ENCODE results near the gene EVI5. TPM values are rescaled to one million over a fixed set of nuclear protein-coding genes. Genes with fewer than 3 reads are reported as not detected.
"Not testable (repeated sequence)": the region's sequence is repeated elsewhere in the genome, so short reads cannot be mapped to it uniquely, and the experiment has no call there.

The EVI5 gene
- total RNA-seq, 1 donor from 2014 or later, result 13.7 TPM

GRCh38 chr1:92662048-92662447 lies 122.9 kb downstream of the EVI5 start:
- Histone ChIP-seq H3K4me3 (no peak overlapping the region), H4K20me1 (ENCODE audit: low read depth) (no peaks in the 10 kb centered on the region), H3K4me2 (no peak overlapping the region), H3K9ac (no peak overlapping the region), H3K9me3 (ENCODE audit: low read depth) (no peaks in the 10 kb centered on the region), H2AFZ (replicated peaks) (no peak overlapping the region), H3K27ac (no peak overlapping the region), H3K36me3 (peaks cover 7% of the 10 kb centered on the region), H3K4me1 (no peaks in the 10 kb centered on the region), H3K79me2 (ENCODE audit: low read depth) (no peaks in the 10 kb centered on the region), H3K27me3 (no peaks in the 10 kb centered on the region), H3F3A (ENCODE audit: low read depth) (no peaks in the 10 kb centered on the region)
- no peak for DNase-seq (ENCODE audit: low spot score)
- Mint-ChIP-seq H3K4me3 (no peak overlapping the region), H3K4me1 (no peaks in the 10 kb centered on the region), H3K27ac (no peak overlapping the region), H3K27me3 (ENCODE audit: insufficient read depth, low read depth) (no peaks in the 10 kb centered on the region), H3K9me3 (peaks cover 5% of the 10 kb centered on the region), H3K36me3 (peaks cover 11% of the 10 kb centered on the region)
- TF ChIP-seq EZH2phosphoT487 (IDR thresholded peaks at IDR 0.05) (no peak), EZH2 (IDR thresholded peaks at IDR 0.05) (no peak)
- TF ChIP-seq, protein P1, sequence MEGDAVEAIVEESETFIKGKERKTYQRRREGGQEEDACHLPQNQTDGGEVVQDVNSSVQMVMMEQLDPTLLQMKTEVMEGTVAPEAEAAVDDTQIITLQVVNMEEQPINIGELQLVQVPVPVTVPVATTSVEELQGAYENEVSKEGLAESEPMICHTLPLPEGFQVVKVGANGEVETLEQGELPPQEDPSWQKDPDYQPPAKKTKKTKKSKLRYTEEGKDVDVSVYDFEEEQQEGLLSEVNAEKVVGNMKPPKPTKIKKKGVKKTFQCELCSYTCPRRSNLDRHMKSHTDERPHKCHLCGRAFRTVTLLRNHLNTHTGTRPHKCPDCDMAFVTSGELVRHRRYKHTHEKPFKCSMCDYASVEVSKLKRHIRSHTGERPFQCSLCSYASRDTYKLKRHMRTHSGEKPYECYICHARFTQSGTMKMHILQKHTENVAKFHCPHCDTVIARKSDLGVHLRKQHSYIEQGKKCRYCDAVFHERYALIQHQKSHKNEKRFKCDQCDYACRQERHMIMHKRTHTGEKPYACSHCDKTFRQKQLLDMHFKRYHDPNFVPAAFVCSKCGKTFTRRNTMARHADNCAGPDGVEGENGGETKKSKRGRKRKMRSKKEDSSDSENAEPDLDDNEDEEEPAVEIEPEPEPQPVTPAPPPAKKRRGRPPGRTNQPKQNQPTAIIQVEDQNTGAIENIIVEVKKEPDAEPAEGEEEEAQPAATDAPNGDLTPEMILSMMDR (IDR thresholded peaks at IDR 0.05), result no peak

DNA sequence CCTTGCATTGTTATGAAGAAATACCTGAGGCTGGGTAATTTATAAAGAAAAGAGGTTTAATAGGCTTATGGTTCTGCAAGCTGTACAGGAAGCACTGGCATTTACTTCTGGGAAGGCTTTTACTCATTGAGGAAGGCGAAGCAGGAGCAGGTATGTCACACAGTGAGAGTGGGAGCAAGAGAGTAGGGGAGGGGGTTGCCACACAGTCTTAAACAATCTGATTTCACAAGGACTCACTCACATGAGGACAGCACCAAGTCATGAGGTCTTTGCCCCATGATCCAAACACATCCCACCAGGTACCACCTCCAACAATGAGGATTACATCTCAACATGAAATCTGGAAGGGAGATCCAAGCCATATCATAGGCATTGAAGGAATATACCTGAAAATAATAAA lies 127.2 kb downstream of the EVI5 start:
- Histone ChIP-seq H3K4me3 (no peak overlapping the region), H3F3A (ENCODE audit: low read depth) (no peaks in the 10 kb centered on the region), H3K36me3 (peaks cover 7% of the 10 kb centered on the region), H3K4me1 (no peaks in the 10 kb centered on the region), H2AFZ (replicated peaks) (no peak overlapping the region), H4K20me1 (ENCODE audit: low read depth) (no peaks in the 10 kb centered on the region), H3K79me2 (ENCODE audit: low read depth) (no peaks in the 10 kb centered on the region), H3K4me2 (no peak overlapping the region), H3K27me3 (no peaks in the 10 kb centered on the region), H3K9ac (no peak overlapping the region), H3K27ac (no peak overlapping the region), H3K9me3 (ENCODE audit: low read depth) (no peaks in the 10 kb centered on the region)
- DNase-seq (ENCODE audit: low spot score), result no peak
- no peaks in the 10 kb centered on the region for H3K27me3 Mint-ChIP-seq (ENCODE audit: insufficient read depth, low read depth)
- peaks cover 33% of the 10 kb centered on the region for H3K9me3 Mint-ChIP-seq
- H3K36me3 Mint-ChIP-seq, result peaks cover 24% of the 10 kb centered on the region
- no peak overlapping the region for H3K4me3 Mint-ChIP-seq
- TF ChIP-seq, protein P1 (IDR thresholded peaks at IDR 0.05), result no peak
- no peak for TF ChIP-seq EZH2 (IDR thresholded peaks at IDR 0.05)
- no peak for TF ChIP-seq EZH2phosphoT487 (IDR thresholded peaks at IDR 0.05)
- H3K4me1 Mint-ChIP-seq, result no peaks in the 10 kb centered on the region
- H3K27ac Mint-ChIP-seq, result no peak overlapping the region

DNA sequence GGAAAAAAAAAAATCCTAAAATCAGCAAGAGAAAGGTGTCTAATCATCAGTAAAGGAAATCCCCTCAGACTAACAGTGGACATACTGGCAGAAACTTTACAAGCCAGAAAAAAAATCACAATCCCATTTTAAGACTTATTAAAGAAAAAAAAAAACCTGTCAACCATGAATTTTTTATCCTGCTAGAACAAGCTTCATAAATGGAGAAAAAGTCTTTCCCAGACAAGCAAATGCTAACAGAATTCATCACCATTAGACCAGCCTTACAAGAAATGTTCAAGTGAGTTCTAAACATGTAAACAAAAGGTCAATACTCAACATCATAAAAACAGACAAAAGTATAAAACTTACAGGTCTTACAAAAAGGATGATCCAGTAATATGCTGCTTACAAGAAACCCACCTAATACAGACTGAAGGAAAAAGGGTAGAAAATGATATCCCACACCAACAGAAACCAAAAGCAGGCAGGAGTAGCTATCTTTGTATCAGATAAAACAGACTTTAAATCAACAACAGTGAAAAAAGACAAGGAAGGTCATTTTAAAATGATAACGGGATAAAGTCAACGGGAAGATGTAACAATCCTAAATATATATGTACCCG lies 129.6 kb downstream of the EVI5 start:
- no peak for TF ChIP-seq EZH2 (IDR thresholded peaks at IDR 0.05)
- no peak for TF ChIP-seq EZH2phosphoT487 (IDR thresholded peaks at IDR 0.05)
- H3K36me3 Mint-ChIP-seq, result peaks cover 28% of the 10 kb centered on the region

DNA sequence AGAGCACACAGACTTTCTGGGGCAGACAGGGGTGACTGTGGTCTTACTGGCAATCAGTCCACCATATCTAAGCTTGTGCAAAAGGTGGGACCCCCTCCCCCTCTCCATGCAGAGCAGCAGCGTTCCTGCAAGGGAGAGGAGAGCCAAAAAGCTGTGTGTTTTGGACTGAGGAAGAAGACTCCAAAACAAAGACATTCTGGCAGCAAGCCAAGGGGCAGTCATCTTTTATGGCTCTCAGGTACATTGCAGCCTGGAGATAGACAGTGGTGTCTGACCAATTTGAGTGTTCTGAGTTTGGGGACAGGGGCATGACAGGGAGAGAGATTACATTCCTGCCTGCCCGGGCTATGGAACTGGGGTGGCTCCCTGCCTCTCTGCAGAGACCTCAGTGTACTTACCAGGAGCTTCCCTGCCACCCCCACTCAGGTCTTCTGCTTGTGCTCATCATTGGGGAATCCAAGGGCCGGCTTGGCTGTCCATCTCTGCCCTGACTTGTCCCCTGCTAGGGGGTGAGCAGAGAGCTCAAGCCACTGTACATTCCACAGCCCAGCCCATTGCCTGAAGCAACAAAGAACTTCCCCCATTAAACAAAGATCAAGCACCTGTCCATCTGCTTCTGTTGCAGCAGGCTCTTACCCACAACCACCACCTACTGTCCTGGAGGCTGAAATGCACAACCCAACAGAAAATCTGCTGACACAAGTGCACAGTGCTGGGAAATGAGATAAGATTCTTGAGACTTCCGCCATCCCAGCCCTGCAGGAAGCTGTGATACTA lies 131.1 kb downstream of the EVI5 start:
- peaks cover 35% of the 10 kb centered on the region for H3K9me3 Mint-ChIP-seq
- no peak for DNase-seq (ENCODE audit: low spot score)
- no peak overlapping the region for H3K9ac ChIP-seq
- H3K36me3 ChIP-seq, result no peaks in the 10 kb centered on the region
- H3K4me3 Mint-ChIP-seq, result no peak overlapping the region
- H3K79me2 ChIP-seq (ENCODE audit: low read depth), result no peaks in the 10 kb centered on the region
- TF ChIP-seq EZH2phosphoT487 (IDR thresholded peaks at IDR 0.05) (no peak), EZH2 (IDR thresholded peaks at IDR 0.05) (no peak)
- TF ChIP-seq, protein P1 (IDR thresholded peaks at IDR 0.05), result no peak
- H3K27ac Mint-ChIP-seq, result no peak overlapping the region
- no peaks in the 10 kb centered on the region for H3K9me3 ChIP-seq (ENCODE audit: low read depth)
- peaks cover 30% of the 10 kb centered on the region for H3K36me3 Mint-ChIP-seq
- H3K27me3 ChIP-seq, result no peaks in the 10 kb centered on the region
- H2AFZ ChIP-seq (replicated peaks), result no peak overlapping the region
- no peaks in the 10 kb centered on the region for H3K27me3 Mint-ChIP-seq (ENCODE audit: insufficient read depth, low read depth)
- H3K4me2 ChIP-seq, result no peak overlapping the region
- no peaks in the 10 kb centered on the region for H4K20me1 ChIP-seq (ENCODE audit: low read depth)
- no peak overlapping the region for H3K27ac ChIP-seq
- no peak overlapping the region for H3K4me3 ChIP-seq
- H3F3A ChIP-seq (ENCODE audit: low read depth), result no peaks in the 10 kb centered on the region
- H3K4me1 Mint-ChIP-seq, result no peaks in the 10 kb centered on the region
- H3K4me1 ChIP-seq, result no peaks in the 10 kb centered on the region

More for the DNA sequence above, 129.6 kb downstream of the EVI5 start:
- no peak overlapping the region for H3K9ac ChIP-seq
- H3K4me1 ChIP-seq, result no peaks in the 10 kb centered on the region
- no peaks in the 10 kb centered on the region for H3K9me3 ChIP-seq (ENCODE audit: low read depth)
- H2AFZ ChIP-seq (replicated peaks), result no peak overlapping the region
- no peak overlapping the region for H3K27ac ChIP-seq
- H3K9me3 Mint-ChIP-seq, result peaks cover 35% of the 10 kb centered on the region
- H3K36me3 ChIP-seq, result no peaks in the 10 kb centered on the region
- H3K27me3 Mint-ChIP-seq (ENCODE audit: insufficient read depth, low read depth), result no peaks in the 10 kb centered on the region
- H3K4me2 ChIP-seq, result no peak overlapping the region
- H4K20me1 ChIP-seq (ENCODE audit: low read depth), result no peaks in the 10 kb centered on the region
- no peak for DNase-seq (ENCODE audit: low spot score)
- H3K4me3 Mint-ChIP-seq, result no peak overlapping the region
- no peak overlapping the region for H3K27ac Mint-ChIP-seq
- no peaks in the 10 kb centered on the region for H3K79me2 ChIP-seq (ENCODE audit: low read depth)
- H3K27me3 ChIP-seq, result no peaks in the 10 kb centered on the region
- no peaks in the 10 kb centered on the region for H3K4me1 Mint-ChIP-seq
- no peaks in the 10 kb centered on the region for H3F3A ChIP-seq (ENCODE audit: low read depth)
- no peak overlapping the region for H3K4me3 ChIP-seq

DNA sequence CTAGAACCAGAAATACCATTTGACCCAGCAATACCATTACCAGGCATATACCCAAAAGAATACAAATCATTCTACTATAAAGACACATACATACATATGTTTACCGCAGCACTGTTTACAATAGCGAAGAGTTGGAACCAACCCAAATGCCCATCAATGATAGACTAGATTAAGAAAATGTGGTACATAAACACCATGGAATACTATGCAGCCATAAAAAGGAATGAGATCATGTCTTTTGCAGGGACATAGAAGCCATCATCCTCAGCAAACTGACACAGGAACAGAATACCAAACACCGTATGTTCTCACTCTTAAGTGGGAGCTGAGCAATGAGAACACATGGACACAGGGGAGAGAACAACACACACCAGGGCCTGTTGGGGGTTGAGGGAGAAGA lies 144.2 kb downstream of the EVI5 start:
- H3K4me2 ChIP-seq; H3K4me1 ChIP-seq; H3F3A ChIP-seq (ENCODE audit: low read depth); H3K36me3 ChIP-seq; H3K27me3 ChIP-seq; H4K20me1 ChIP-seq (ENCODE audit: low read depth); H2AFZ ChIP-seq (replicated peaks); H3K27ac Mint-ChIP-seq; H3K4me1 Mint-ChIP-seq; H3K79me2 ChIP-seq (ENCODE audit: low read depth); DNase-seq (ENCODE audit: low spot score); H3K9me3 ChIP-seq (ENCODE audit: low read depth); H3K9me3 Mint-ChIP-seq; H3K27me3 Mint-ChIP-seq (ENCODE audit: insufficient read depth, low read depth); H3K9ac ChIP-seq; H3K27ac ChIP-seq; H3K4me3 ChIP-seq; H3K4me3 Mint-ChIP-seq: not testable (repeated sequence)
- peaks cover 11% of the 10 kb centered on the region for H3K36me3 Mint-ChIP-seq

All from neural progenitor cell (in vitro differentiated cells).